ENCODE measurements around the gene NRXN3. TPM values are rescaled to one million over a fixed set of nuclear protein-coding genes. Genes with fewer than 3 reads are reported as not detected.

The NRXN3 gene
- total RNA-seq, 1 experiment from 2014 or later, result 0.11 TPM

- no peak for DNase-seq (ENCODE audit: low read depth)
Measured at GRCh38 chr14:78319887-78320635, 149.9 kb downstream of the NRXN3 start.

DNA sequence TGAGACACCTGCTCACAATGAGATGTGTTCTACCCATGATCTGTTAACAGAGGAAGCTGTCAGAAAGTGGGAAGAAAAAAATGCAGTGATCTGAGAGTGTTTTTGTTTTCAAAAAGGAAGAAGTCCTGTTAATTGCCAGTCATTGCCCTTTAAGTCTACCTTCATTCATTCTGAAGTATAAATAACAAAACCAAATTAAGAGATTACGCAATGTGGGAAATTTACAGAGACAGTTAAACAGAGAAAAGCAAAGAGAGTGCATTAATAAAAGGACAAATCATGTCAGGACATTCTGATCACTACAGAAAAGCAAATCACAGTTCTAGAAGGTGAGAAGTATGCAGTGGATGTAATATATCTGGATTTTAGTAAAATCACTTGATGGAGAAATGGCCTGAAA is 154.2 kb downstream of the NRXN3 start:
- DNase-seq (ENCODE audit: low read depth), result no peak

GRCh38 chr14:78325911-78326310 is 155.7 kb downstream of the NRXN3 start:
- no peak for DNase-seq (ENCODE audit: low read depth)

DNA sequence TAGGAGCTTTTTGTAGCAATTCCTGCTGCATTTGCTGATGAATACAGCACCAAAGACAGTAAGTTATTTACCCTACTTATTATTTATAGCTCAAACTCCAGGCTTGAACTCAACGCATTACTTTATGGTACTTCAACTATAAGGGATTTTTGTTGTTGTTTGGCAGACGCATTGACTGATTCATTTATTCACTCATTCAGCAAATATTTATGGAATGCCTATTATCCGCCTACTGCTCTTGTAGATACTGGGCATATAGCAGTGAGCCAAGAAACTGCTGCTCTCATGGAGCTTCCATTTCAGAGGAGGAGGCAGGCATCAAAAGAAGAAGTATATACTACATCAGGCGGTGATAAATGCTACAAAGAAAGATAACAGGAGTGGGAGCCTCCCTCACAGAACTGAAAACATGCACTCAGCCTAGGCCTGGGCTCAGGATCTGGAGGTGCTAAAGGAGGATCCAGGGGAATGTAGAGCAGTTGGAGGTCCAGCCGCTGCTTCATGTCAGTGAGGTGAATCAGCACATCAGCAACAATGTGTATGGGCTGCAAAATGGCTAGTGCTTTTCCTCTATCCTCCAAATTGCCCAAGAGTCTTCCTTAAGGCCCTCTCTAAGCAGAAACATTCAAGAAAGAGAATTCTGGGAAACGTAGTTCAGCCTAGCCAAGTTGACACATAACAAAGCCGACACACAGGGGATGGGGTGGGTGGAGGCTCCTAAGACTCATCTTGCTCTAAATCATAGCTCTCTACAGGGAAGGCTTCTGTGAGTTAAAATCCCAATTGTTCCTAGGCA is 157.5 kb downstream of the NRXN3 start:
- DNase-seq (ENCODE audit: low read depth), result no peak

DNA sequence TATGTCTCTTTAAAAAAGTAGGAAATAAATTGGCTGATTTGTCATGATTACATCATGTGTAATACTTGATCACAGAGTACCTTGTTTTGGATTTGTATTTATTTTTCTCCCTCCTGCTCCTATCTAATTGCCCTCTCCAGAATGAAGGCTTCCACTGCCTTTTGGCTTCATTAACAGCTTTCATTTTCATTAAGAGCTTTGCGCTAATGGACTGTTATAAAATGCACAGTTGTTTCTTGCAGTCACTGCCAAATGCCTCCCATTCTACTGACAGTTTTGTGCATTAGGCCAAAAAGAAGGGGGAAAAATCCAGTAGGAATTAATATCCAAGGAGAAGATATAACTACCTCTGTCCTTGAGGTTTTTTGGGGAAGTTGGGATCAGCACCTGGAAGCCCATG is 159.2 kb downstream of the NRXN3 start:
- no peak for DNase-seq (ENCODE audit: low read depth)

GRCh38 chr14:78335531-78335930 is 165.4 kb downstream of the NRXN3 start:
- no peak for DNase-seq (ENCODE audit: low read depth)

- no peak for DNase-seq (ENCODE audit: low read depth)
Measured at GRCh38 chr14:78340250-78340649, 170.1 kb downstream of the NRXN3 start.

DNA sequence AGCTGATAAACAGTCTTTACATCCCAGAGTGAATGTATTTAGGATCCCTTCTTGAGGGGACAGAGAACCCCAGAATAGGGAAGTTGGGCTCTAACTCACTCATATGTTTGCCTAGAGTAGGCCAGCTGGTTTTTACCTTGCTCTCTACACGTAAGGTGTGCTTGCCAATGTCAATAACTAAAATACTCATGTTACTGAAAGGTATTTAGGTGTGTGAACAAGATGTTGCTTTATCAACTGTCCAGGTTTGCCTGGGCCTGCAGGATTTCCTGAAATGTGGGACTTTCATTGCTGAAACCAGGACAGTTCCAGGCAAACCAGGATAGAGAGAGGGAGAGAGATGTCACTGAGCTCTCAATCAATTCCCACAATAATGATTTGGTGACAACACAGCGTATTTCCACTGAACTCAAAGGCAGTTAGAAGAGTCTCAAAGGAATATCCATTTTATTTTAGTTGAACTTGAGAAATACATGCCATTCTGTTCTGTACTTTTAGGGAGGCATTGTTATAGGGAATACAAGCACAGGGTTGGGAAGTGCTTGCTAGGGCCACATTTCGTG is 171.7 kb downstream of the NRXN3 start:
- DNase-seq (ENCODE audit: low read depth), result no peak

DNA sequence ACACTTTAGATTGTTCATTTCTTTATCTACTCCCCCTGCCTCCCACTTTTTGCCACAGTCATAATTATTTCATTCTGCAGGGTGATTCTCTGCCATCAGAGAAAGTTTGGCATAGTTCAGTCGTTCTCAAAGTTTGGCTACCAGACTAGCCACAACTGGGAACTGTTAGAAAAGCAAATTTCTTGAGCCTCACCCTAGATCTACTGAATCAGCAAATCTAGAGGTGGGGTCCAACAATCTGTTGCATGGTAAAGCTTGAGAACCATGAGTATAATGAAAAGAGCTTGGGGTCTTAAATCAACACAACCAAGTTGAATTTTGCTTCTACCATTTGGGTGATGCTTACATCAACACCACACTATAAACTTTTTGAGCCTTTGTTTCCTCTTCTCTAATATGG is 172.7 kb downstream of the NRXN3 start:
- DNase-seq (ENCODE audit: low read depth), result no peak

DNA sequence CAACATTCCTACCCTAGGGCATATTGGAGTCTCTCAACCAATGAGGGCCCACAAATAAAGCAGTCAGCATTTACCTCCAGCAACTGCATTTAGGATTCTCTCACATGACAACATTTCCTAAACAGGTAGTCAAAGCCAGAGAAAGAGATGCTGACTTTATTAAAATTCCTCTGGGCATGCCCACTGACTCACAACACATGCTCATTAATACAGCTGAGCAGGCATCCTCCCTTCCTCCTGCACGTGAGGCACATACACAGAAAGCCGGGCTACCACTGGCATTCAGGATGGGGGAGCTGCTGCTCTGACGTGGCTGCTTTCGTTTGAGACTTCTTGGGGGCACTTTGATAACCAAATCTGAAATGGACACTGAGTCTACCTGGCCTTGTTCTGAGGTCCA is 174.1 kb downstream of the NRXN3 start:
- DNase-seq (ENCODE audit: low read depth), result no peak

DNA sequence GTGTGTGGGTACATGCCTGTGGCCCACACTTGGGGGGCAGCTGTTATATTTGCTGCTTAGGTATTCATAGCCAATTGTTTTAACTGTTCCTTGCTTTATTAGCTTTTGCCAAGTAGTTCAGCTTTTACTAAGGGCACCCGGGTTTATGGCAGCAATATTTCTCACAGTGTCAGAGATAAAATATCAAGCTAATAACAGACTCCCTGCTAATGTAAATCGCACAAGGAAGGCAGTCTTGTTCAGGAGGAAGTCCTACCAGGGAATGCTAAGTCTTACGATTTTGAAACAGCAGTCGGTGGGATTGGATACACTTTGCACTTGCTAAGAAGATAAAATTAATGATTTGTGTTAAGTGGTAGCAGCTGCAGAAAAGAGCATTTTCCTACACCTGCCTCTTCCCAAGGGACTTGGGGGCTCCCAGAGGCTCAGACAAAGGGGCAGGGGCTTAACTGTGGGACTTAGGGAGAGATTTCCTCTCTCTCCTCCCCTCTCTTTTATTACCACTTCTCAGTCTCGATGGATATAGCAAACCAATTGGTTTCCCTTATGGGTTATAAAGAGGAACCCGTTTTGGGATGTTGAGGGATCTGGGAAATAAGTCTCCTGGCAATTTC is 175.1 kb downstream of the NRXN3 start:
- no peak for DNase-seq (ENCODE audit: low read depth)

DNA sequence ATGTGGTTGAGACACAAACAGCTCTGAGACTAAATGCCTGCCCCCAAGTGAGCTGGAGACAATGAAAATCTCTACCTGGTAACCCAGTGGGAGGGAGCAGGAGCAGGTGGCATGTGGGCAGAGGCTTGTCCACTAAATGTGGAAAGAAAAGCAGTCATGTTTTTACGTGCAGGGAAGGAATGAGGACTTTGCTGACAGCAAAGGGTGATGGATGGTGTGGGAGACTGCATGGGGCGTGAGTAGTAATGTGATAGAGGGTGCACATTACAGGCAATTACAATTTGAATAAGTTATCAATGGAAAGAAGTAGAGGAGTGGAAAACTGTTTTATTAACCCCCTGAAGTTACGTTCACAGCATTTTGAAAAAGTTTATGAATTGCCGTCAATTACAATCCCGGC is 176.6 kb downstream of the NRXN3 start:
- no peak for DNase-seq (ENCODE audit: low read depth)

GRCh38 chr14:78355109-78355508 is 184.9 kb downstream of the NRXN3 start:
- DNase-seq (ENCODE audit: low read depth), result no peak

GRCh38 chr14:78356391-78356790 is 186.2 kb downstream of the NRXN3 start:
- no peak for DNase-seq (ENCODE audit: low read depth)

DNA sequence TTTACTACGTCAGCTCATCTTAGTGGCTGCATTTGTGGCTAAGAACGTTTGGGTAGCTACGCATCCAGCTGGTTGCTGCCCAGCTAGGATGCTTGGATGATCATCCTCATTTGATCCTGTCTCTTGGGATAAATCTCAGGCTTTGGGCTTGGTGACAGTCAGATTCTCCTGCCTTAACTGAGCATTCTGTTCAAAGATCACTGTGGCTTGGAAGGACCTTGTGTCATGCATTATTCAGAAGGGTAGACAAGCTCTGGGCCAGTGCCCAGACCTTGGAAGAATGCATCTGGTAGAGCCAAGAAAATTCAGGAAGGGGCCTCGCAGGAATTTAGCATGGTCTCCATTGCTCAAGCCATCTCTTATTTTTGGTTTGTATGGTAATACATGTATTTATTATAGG is 188.4 kb downstream of the NRXN3 start:
- no peak for DNase-seq (ENCODE audit: low read depth)

GRCh38 chr14:78359581-78359980 is 189.4 kb downstream of the NRXN3 start:
- no peak for DNase-seq (ENCODE audit: low read depth)

- DNase-seq (ENCODE audit: low read depth), result no peak
Measured at GRCh38 chr14:78363008-78363407, 192.8 kb downstream of the NRXN3 start.

DNA sequence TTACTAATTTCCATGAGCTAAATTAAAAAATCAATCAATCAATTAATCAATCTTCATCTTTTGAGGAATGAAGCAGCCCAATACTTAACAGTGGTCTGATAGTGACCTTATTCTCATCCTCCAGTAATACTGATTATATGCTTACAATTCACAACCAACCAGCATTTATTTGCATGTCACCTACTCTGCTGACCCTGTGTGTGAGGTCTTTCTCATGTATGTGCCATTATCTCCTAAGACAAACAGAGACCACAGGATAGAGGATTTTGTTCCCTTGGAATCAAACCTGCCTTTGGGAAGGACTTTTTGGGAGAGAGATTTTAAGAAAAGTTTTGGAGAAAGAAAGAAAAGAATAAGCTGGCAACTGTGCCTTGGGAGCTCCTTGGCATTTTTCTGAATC is 197.2 kb downstream of the NRXN3 start:
- no peak for DNase-seq (ENCODE audit: low read depth)

- DNase-seq (ENCODE audit: low read depth), result no peak
Measured at GRCh38 chr14:78383060-78383459, 212.9 kb downstream of the NRXN3 start.

GRCh38 chr14:78398216-78398615 is 228.0 kb downstream of the NRXN3 start:
- no peak for DNase-seq (ENCODE audit: low read depth)

DNA sequence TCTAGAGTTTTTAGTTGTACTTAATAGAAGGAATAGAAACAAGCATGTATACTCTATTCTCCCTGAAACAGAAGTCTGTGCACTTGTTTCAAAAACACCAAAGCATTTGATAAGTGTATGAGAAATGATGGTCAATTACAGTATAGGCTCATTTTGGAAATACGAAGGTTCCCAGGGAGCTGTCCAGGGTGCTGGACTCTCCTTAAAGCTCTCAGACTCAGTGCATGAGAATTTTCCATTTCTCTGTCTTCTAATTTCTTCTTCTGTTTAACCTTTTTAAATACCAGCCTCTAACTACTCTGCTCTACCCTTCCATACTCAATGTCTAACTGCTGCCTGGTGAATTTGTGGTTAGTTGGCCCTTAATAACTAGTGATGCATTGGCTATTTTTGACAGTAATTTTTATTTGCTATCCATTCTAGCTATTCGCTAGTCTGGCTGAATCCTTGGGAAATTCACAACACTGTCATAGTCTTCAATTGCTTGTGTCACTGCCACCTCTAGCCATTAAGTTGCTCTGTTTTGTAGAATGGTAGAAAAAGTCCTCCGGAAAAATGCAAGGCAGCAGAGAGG is 229.2 kb downstream of the NRXN3 start:
- peak; percentile 4 for DNase-seq (ENCODE audit: low read depth)

DNA sequence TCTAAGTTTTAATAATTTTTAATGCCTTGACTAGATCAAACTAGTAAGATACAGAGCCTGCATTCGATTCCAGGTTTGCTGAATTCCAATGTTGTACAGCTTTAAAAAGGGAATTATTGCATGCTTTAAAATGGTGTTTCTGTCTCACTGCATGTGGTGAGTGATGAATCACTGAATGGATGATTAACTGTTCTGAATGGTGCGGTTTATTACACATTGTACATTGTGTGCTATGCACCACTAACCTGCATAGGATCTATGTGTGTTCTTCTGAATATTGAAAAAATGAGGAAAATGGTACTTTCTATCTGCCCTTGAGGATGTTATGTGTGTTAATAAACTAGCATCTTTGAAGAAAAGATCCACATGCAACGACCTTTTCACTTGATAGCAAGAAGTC is 231.7 kb downstream of the NRXN3 start:
- DNase-seq (ENCODE audit: low read depth), result peak; percentile 11
